ENCODE measurements around the gene TJP3.

The TJP3 gene

DNA sequence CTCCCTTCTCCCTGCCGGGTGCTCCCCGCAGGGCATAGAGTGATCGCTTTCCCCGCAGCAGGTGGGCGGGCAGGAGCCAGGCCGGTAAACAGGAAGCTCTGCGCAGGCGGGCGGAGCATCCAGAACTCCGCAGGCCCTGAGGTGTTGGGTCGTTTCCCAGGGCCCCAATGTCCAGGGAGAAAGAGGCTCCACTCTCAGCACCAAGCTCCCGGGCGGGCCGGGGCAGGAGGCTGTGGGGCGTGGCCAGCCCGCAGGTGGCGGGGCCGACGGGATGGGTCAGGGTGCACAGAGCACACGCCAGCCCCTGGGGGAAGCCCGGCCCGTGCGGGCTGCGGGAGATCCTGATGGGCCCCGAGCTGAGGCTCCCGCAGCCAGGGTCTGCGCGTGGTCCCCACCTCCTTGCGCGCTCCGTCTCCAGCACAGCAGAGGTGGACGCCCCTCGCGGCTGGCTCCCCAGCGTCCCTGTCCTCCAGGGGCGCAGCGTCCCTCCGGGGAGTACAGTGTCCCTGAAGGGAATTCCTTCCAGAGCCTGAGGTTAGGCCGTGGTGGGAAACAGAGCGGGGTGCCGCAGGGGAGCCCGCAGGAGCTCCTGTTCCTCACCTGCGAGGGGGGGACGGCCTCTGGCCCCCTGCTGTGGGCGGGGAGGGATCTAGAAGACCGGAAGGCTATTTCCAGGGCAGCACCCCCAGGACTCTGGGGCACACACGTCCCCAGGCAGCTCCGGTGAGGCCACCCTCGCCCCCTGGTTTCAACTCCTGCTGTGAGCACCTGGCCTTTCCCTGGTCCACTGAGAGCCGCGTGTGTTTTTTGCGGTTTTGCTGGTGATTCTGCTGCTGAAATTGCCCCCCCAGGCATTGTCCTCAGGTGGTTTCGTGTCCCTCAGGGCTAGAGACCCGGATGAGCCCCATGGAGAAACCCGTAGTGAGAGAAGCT lies 20.1 kb upstream of the TJP3 start:
- DNase-seq (ENCODE audit: low spot score) (peak; percentile 29), ATAC-seq (ENCODE audit: low read depth) (peak; percentile 58)
- Histone ChIP-seq H3K4me1 (ENCODE audit: insufficient read depth, poor library complexity, severe bottlenecking) (no peaks in the 10 kb centered on the region), H3K27me3 (ENCODE audit: insufficient read depth, poor library complexity, severe bottlenecking) (no peaks in the 10 kb centered on the region), H3K27ac (ENCODE audit: poor library complexity, severe bottlenecking) (no peak overlapping the region), H3K4me3 (ENCODE audit: severe bottlenecking) (no peak overlapping the region), H3K36me3 (ENCODE audit: low read depth) (peaks cover 6% of the 10 kb centered on the region; the same call in 1 of the 2 replicates), H3K9me3 (ENCODE audit: severe bottlenecking) (no peaks in the 10 kb centered on the region)
- TF ChIP-seq, protein P1, sequence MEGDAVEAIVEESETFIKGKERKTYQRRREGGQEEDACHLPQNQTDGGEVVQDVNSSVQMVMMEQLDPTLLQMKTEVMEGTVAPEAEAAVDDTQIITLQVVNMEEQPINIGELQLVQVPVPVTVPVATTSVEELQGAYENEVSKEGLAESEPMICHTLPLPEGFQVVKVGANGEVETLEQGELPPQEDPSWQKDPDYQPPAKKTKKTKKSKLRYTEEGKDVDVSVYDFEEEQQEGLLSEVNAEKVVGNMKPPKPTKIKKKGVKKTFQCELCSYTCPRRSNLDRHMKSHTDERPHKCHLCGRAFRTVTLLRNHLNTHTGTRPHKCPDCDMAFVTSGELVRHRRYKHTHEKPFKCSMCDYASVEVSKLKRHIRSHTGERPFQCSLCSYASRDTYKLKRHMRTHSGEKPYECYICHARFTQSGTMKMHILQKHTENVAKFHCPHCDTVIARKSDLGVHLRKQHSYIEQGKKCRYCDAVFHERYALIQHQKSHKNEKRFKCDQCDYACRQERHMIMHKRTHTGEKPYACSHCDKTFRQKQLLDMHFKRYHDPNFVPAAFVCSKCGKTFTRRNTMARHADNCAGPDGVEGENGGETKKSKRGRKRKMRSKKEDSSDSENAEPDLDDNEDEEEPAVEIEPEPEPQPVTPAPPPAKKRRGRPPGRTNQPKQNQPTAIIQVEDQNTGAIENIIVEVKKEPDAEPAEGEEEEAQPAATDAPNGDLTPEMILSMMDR (IDR thresholded peaks at IDR 0.05; ENCODE audit: poor library complexity, severe bottlenecking): no peak

DNA sequence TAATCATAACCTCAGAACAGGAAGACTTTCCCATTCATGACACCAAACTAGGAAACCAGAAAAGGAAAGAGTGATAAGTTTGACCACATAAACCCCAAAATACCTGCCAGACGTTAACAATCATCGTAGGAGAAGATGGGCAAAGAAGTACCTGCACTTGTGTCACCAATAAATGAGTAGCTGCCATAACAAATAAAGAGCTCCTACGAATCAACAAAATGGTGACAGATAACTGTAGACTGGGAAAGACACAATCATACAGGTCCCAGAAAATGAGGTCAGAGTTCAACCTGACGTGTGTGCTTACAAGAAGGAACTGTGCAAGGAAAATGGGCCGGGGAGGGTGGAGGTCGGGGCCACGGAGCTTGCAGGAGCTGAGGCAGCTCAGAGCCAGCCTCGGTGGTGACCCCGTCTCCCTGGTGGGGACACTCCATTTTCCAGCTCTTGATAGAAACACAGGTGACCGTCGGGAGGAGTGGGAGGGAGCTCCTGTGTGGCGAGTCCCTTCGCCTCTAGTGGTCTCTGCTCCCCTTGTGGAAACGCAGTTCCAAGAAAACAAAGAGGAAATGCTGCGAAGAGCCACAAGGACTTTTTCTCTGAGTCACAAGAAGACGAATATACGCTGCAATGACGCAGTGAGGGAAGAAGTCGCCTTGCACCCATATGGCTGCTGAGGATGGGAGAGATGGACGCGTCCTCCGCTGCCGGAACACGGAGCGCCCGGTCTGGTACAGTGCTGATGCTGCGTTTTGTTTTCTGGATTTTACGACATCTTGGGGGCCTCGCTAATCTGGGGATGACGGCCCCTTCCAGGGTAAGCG lies 17.4 kb upstream of the TJP3 start:
- DNase-seq (ENCODE audit: low spot score) (no peak), ATAC-seq (ENCODE audit: low read depth) (no peak)
- TF ChIP-seq, protein P1 (IDR thresholded peaks at IDR 0.05; ENCODE audit: poor library complexity, severe bottlenecking): no peak
- no peaks in the 10 kb centered on the region for H3K9me3 ChIP-seq (ENCODE audit: severe bottlenecking)
- no peaks in the 10 kb centered on the region for H3K4me1 ChIP-seq (ENCODE audit: insufficient read depth, poor library complexity, severe bottlenecking)
- H3K27ac ChIP-seq (ENCODE audit: poor library complexity, severe bottlenecking): no peak overlapping the region
- H3K27me3 ChIP-seq (ENCODE audit: insufficient read depth, poor library complexity, severe bottlenecking): no peaks in the 10 kb centered on the region
- H3K4me3 ChIP-seq (ENCODE audit: severe bottlenecking): no peak overlapping the region
- H3K36me3 ChIP-seq (ENCODE audit: low read depth): no peaks in the 10 kb centered on the region

DNA sequence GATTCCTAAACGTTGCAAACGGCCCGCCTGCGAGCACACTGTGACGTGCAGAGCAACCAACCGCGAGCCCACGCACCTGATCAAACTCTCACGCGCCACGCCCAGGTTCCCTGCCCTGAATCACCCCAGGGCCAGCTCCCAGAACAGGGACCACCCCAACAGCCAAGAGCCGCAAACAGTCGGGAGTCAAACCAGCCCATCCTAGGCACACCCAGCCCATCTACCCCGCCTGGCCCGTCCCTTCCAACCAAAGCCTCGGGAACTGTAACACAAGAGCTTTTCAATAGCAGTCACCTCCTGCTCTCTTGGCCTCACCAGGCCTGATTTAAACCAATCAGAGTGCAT lies 16.8 kb upstream of the TJP3 start:
- Histone ChIP-seq H3K27ac (ENCODE audit: poor library complexity, severe bottlenecking) (no peak overlapping the region), H3K4me3 (ENCODE audit: severe bottlenecking) (no peak overlapping the region), H3K27me3 (ENCODE audit: insufficient read depth, poor library complexity, severe bottlenecking) (no peaks in the 10 kb centered on the region), H3K9me3 (ENCODE audit: severe bottlenecking) (no peaks in the 10 kb centered on the region), H3K36me3 (ENCODE audit: low read depth) (no peaks in the 10 kb centered on the region), H3K4me1 (ENCODE audit: insufficient read depth, poor library complexity, severe bottlenecking) (no peaks in the 10 kb centered on the region)
- TF ChIP-seq, protein P1 (IDR thresholded peaks at IDR 0.05; ENCODE audit: poor library complexity, severe bottlenecking): no peak
- ATAC-seq (ENCODE audit: low read depth) (no peak), DNase-seq (ENCODE audit: low spot score) (no peak)

DNA sequence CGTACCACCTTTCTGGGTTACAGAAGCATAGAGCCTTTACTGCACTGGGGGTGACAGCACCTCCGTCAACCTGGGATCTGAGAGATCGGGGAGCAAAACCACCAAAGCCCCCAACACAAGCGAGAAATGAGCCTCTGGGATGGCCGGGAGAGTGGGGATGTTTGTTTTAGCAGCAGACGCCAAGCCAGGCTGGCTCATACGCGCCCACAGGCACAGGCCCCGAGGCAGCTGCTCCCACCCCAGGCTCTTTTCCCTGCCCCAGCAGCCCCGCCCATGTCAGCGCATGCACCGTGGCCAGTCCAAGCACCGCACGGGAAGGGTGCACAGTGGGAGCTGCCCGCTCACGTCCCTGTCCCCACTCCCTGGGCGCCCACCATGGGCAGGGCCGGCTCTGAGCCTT lies 16.5 kb upstream of the TJP3 start:
- Histone ChIP-seq H3K9me3 (ENCODE audit: severe bottlenecking) (no peaks in the 10 kb centered on the region), H3K27me3 (ENCODE audit: insufficient read depth, poor library complexity, severe bottlenecking) (no peaks in the 10 kb centered on the region), H3K4me1 (ENCODE audit: insufficient read depth, poor library complexity, severe bottlenecking) (no peaks in the 10 kb centered on the region), H3K36me3 (ENCODE audit: low read depth) (no peaks in the 10 kb centered on the region), H3K4me3 (ENCODE audit: severe bottlenecking) (no peak overlapping the region), H3K27ac (ENCODE audit: poor library complexity, severe bottlenecking) (no peak overlapping the region)
- TF ChIP-seq, protein P1 (IDR thresholded peaks at IDR 0.05; ENCODE audit: poor library complexity, severe bottlenecking): no peak
- ATAC-seq (ENCODE audit: low read depth) (no peak), DNase-seq (ENCODE audit: low spot score) (no peak)
